GM12875 (cell line): Measurements from ENCODE around the gene CLDN3.
A peak's percentile ranks its signal among the peaks of the same experiment; 100 is the strongest.

Source experiments
- H3K4me3 ChIP-seq: one replicate; pipeline ENCODE4 v1.5.1; 2011; ENCODE audit warnings: low read depth, low read length, control low read depth
- TF ChIP-seq, protein P1 (sequence below): IDR thresholded peaks from 2 replicates; pipeline ENCODE4 v1.5.1; 2011; ENCODE audit warnings: low read depth, mild to moderate bottlenecking, control low read depth, inconsistent platforms, low read length, moderate library complexity, borderline replicate concordance; ENCODE audit not compliant: insufficient read depth

CLDN3 gene

DNA sequence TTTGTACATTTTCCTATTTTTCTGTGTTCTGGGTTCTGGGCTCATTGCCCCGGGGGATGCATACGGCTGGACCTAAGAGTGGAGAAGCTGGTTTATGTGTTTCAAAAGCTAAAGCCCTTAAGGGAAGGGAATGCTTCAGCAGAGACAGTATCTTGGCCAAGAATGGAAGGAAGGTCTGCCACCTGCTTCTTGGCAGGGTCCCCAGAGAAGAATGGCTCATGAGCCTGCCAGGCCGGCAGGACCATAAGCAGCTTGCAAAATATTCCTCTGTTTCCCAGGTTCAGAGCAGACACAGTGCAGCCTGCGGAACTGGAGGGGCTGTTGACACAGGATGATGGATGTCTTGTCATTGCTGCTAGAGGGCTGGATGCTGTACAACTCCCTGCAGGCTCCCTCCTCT lies 23.7 kb downstream of the CLDN3 start:
- TF ChIP-seq, protein P1, sequence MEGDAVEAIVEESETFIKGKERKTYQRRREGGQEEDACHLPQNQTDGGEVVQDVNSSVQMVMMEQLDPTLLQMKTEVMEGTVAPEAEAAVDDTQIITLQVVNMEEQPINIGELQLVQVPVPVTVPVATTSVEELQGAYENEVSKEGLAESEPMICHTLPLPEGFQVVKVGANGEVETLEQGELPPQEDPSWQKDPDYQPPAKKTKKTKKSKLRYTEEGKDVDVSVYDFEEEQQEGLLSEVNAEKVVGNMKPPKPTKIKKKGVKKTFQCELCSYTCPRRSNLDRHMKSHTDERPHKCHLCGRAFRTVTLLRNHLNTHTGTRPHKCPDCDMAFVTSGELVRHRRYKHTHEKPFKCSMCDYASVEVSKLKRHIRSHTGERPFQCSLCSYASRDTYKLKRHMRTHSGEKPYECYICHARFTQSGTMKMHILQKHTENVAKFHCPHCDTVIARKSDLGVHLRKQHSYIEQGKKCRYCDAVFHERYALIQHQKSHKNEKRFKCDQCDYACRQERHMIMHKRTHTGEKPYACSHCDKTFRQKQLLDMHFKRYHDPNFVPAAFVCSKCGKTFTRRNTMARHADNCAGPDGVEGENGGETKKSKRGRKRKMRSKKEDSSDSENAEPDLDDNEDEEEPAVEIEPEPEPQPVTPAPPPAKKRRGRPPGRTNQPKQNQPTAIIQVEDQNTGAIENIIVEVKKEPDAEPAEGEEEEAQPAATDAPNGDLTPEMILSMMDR: no peak

DNA sequence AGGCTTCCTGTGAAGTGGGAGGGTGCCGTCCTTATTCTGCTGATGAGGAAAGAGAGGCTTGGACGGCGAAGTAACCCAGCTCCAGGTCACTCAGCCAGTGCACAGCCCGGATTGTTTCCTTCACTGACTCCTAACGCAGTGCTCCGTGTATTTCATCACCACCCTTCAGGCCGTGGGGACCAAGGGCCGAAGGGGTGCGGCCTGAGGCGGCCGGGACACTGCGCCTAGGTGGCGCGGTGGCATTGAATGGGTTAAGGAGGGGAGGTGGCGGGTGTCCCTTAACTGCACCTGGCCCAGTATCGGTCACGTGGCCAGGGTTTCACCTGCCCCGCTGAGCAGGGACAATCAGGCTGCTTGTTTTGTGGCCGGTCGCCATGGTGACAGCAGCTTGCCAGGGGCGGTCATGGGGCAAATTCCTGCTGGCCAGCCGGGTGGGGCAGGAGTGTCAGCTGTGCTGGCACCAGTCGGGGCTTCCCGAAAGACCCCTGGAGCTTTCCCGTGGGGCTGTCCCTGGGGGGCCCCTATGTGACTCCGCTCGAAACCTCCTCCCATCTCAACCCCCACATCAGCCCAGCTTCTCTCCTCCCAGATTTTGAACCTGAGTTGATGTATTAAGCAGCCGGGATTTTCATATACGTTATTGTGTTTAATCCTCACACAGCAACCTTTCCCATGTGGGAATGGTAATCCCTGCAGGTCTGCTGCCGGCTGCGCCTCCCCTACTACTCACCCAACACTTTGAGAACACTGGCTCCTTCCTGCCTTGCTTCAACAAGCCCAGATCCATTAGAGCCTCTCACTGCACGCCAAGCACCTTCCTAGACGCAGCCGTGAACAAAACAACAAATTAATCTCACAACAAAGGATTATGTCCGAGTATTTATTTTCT lies 27.1 kb downstream of the CLDN3 start:
- H3K4me3 ChIP-seq: no peak overlapping the region
- TF ChIP-seq, protein P1: no peak

More for the DNA sequence above, 23.7 kb downstream of the CLDN3 start:
- no peak overlapping the region for H3K4me3 ChIP-seq

DNA sequence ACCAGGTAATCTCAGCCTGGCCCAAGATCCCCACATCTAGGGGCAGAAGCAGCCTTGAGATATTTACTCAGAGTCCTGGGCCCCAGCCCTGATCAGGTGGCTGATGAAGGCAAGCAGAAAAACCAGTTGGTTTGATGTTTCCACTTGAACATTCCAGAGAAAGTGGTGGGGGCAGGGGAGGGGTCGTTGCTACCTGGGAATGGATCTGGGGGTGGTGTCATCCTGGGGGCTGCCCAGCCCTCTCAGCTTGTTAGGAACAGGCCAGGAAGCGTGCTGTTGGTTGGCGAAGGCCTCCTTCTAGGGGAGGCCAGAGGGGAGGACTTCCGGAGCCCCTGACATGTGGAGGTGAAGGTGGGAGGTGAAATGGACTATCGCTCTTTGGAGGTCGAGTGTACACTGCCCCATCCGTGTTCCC lies 27.7 kb downstream of the CLDN3 start:
- TF ChIP-seq, protein P1: no peak
- H3K4me3 ChIP-seq: no peak overlapping the region

DNA sequence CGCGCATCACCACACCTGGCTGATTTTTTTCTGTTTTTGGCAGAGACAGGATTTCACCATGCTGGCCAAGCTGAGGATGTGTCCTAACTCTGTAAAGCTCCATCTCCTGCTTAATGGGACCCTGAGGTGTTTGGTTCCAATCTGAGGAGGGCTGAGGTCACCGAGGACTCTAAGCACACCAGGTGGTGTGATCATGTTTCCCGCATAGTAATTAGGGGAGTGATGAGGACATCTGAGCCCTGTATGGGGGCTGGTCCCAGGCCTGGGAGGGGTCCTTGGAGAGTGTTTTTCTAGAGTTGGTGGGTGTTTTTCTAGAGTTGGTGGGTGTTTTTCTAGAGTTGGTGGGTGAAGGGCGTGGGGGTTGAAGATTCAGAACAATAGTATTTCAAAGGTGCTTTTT lies 28.5 kb downstream of the CLDN3 start:
- TF ChIP-seq, protein P1: no peak
- no peak overlapping the region for H3K4me3 ChIP-seq

DNA sequence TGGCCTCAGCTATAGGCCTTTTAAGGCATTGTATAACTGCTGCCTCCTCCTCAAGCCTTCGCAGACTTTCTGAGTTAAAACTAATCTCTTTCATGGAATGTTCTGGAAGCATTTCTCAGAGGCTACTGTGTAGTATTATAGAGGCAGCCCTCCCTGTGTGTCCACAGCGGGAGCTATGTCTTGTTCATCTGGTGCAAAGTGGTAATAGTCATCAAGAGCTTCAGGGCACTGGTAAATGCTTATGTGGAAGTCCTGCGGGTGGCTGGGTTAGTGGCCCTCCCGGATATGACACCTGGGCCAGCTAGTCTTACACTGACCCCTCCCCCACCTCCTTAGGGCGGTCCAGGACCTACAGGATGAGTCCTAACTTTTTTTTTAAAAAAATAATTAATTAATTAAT lies 29.3 kb downstream of the CLDN3 start:
- no peak overlapping the region for H3K4me3 ChIP-seq
- TF ChIP-seq, protein P1: no peak

DNA sequence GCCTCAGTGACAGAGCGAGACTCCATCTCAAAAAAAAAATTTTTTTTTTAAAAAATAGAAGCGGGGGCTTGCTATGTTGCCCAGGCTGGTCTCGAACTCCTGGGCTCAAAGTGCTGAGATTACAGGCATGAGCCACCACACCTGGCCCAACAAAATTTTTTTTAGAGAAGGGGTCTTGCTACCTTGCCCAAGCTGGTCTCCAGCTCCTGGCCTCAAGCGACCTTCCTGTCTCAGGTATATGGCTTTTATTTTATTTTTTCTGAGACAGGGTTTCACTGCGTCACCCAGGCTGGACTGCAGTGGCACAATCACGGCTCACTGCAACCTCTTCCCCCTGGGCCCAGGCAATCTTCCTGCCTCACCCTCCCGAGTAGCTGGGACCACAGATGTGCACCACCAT lies 29.9 kb downstream of the CLDN3 start:
- no peak overlapping the region for H3K4me3 ChIP-seq
- TF ChIP-seq, protein P1: no peak

DNA sequence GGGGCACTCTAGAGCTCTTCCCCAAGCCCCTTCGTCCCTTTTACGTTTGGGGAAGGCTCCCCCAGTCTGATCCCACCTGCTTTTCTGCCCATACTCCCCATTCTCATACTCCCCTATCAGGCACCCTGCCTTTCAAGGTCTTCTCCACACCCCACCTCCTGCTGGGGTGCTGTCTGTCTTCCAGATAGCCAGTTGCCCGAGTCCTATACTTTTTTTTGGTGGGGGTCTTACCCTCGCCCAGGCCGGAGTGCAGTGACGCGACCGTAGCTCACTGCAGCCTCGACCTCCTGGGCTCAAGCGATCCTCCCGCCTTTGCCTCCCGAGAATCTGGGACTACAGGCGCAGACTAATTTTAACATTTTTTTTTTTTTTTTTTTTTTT lies 30.7 kb downstream of the CLDN3 start:
- peak overlapping the region; percentile 62 for H3K4me3 ChIP-seq
- TF ChIP-seq, protein P1: no peak
